HEK293 (cell line): ENCODE results near the gene ANKUB1.

Source experiments
- CTCF ChIA-PET: fragments of 350-600 bp; formaldehyde crosslinking; extraction: SDS; loops from one replicate; lab custom pipeline; 2021; ENCODE audit warnings: antibody characterized with exemption; lab: Yijun Ruan, JAX
- POLR2A ChIA-PET: fragments of 300-600 bp; formaldehyde crosslinking; extraction: SDS; loops from one replicate; lab custom pipeline; 2020; ENCODE audit warnings: antibody characterized with exemption, inconsistent platforms; lab: Yijun Ruan, JAX
- H3K27ac ChIP-seq: fragments of 200-500 bp; sonication (Bioruptor generic); 2 replicates; pipeline ENCODE4 v1.5.1; 2014; ENCODE audit warnings: low read depth, low read length, control low read depth, inconsistent platforms; ENCODE audit errors: extremely low read depth
- H3K36me3 ChIP-seq, 2 experiments: fragments of 200-500 bp in 1 of 2; sonication (Bioruptor generic) in 1 of 2; 1 replicate in 1 of 2; 2 replicates in 1 of 2; pipeline ENCODE4 v1.5.1; 2014 to 2017; ENCODE audit warnings: inconsistent platforms in 2 of 2, low read length in 2 of 2; ENCODE audit not compliant: control insufficient read depth in 2 of 2, insufficient read depth in 1 of 2
- H3K4me1 ChIP-seq: fragments of 200-500 bp; sonication (Bioruptor generic); 2 replicates; pipeline ENCODE4 v1.5.1; 2014; ENCODE audit warnings: mild to moderate bottlenecking, low read length, inconsistent platforms; ENCODE audit not compliant: control insufficient read depth, insufficient read depth
- H3K4me3 ChIP-seq: 2 replicates; pipeline ENCODE4 v1.5.1; 2011; ENCODE audit warnings: low read depth, mild to moderate bottlenecking, control low read depth, low read length, moderate library complexity
- H3K9me3 ChIP-seq: fragments of 200-500 bp; sonication (Bioruptor generic); 2 replicates; pipeline ENCODE4 v1.5.1; 2014; ENCODE audit warnings: low read depth, low read length, inconsistent platforms; ENCODE audit not compliant: control insufficient read depth, insufficient read depth
- BCL6B ChIP-seq: fragments of 450-650 bp; formaldehyde crosslinking; IDR thresholded peaks from 2 replicates; pipeline ENCODE4 v1.5.1; 2017; ENCODE audit warnings: missing biosample characterization, missing genetic modification characterization
- GLI4 ChIP-seq: fragments of 450-650 bp; formaldehyde crosslinking; IDR thresholded peaks from 2 replicates; pipeline ENCODE4 v1.5.1; 2016; ENCODE audit warnings: missing biosample characterization, missing genetic modification characterization
- SP7 ChIP-seq: fragments of 450-650 bp; formaldehyde crosslinking; IDR thresholded peaks from 2 replicates; pipeline ENCODE4 v1.5.1; 2016; ENCODE audit warnings: missing biosample characterization, missing genetic modification characterization
- TRIM28 ChIP-seq: IDR thresholded peaks from 2 replicates; pipeline ENCODE4 v1.6.1; 2011; ENCODE audit warnings: low read length, control low read depth, borderline replicate concordance
- ZNF132 ChIP-seq: fragments of 450-650 bp; formaldehyde crosslinking; IDR thresholded peaks from 2 replicates; pipeline ENCODE4 v1.5.1; 2017; ENCODE audit warnings: missing biosample characterization, missing genetic modification characterization, borderline replicate concordance
- ZNF184 ChIP-seq: fragments of 450-650 bp; IDR thresholded peaks from 2 replicates; pipeline ENCODE4 v1.5.1; 2018; ENCODE audit warnings: missing biosample characterization, mild to moderate bottlenecking, missing genetic modification characterization
- ZNF2 ChIP-seq: fragments of 450-650 bp; formaldehyde crosslinking; IDR thresholded peaks from 2 replicates; pipeline ENCODE4 v1.5.1; 2016; ENCODE audit warnings: missing biosample characterization, missing genetic modification characterization
- ZNF292 ChIP-seq: fragments of 450-650 bp; formaldehyde crosslinking; IDR thresholded peaks from 2 replicates; pipeline ENCODE4 v1.5.1; 2016; ENCODE audit warnings: low read depth, missing biosample characterization, missing genetic modification characterization, borderline replicate concordance
- ZNF398 ChIP-seq: fragments of 450-650 bp; formaldehyde crosslinking; IDR thresholded peaks from 2 replicates; pipeline ENCODE4 v1.5.1; 2017; ENCODE audit warnings: missing biosample characterization, missing genetic modification characterization
- ZNF510 ChIP-seq: fragments of 450-650 bp; formaldehyde crosslinking; IDR thresholded peaks from 2 replicates; pipeline ENCODE4 v1.5.1; 2018; ENCODE audit warnings: mild to moderate bottlenecking, missing genetic modification characterization, missing biosample characterization; ENCODE audit not compliant: insufficient replicate concordance
- ZNF514 ChIP-seq: fragments of 450-650 bp; formaldehyde crosslinking; IDR thresholded peaks from 2 replicates; pipeline ENCODE4 v1.5.1; 2016; ENCODE audit warnings: missing biosample characterization, missing genetic modification characterization
- ZNF521 ChIP-seq: fragments of 450-650 bp; formaldehyde crosslinking; IDR thresholded peaks from 2 replicates; pipeline ENCODE4 v1.5.1; 2017; ENCODE audit warnings: missing biosample characterization, mild to moderate bottlenecking, missing genetic modification characterization
- ZNF561 ChIP-seq: fragments of 450-650 bp; IDR thresholded peaks from 2 replicates; pipeline ENCODE4 v1.5.1; 2018; ENCODE audit warnings: missing biosample characterization, missing genetic modification characterization, borderline replicate concordance
- ZNF571 ChIP-seq: fragments of 450-650 bp; formaldehyde crosslinking; IDR thresholded peaks from 2 replicates; pipeline ENCODE4 v1.5.0; 2017; ENCODE audit warnings: missing biosample characterization, missing genetic modification characterization
- ZNF623 ChIP-seq: fragments of 450-650 bp; formaldehyde crosslinking; IDR thresholded peaks from 2 replicates; pipeline ENCODE4 v1.5.1; 2016; ENCODE audit warnings: missing biosample characterization, missing genetic modification characterization
- ZNF629 ChIP-seq: fragments of 450-650 bp; formaldehyde crosslinking; IDR thresholded peaks from 2 replicates; pipeline ENCODE4 v1.5.1; 2017; ENCODE audit warnings: missing biosample characterization, missing genetic modification characterization
- ZNF704 ChIP-seq: fragments of 450-650 bp; formaldehyde crosslinking; IDR thresholded peaks from 2 replicates; pipeline ENCODE4 v1.5.1; 2016; ENCODE audit warnings: missing biosample characterization, missing genetic modification characterization
- ZNF747 ChIP-seq: fragments of 450-650 bp; formaldehyde crosslinking; IDR thresholded peaks from 2 replicates; pipeline ENCODE4 v1.5.1; 2016; ENCODE audit warnings: missing biosample characterization, missing genetic modification characterization
- ZNF791 ChIP-seq: fragments of 450-650 bp; formaldehyde crosslinking; IDR thresholded peaks from 2 replicates; pipeline ENCODE4 v1.5.1; 2016; ENCODE audit warnings: missing biosample characterization, missing genetic modification characterization
- ZNF837 ChIP-seq: fragments of 450-650 bp; formaldehyde crosslinking; IDR thresholded peaks from 2 replicates; pipeline ENCODE4 v1.5.1; 2016; ENCODE audit warnings: missing biosample characterization, missing genetic modification characterization
- ZNF843 ChIP-seq: fragments of 450-650 bp; formaldehyde crosslinking; IDR thresholded peaks from 2 replicates; pipeline ENCODE4 v1.5.1; 2016; ENCODE audit warnings: missing biosample characterization, missing genetic modification characterization

Gene ANKUB1

GRCh38 chr3:149781211-149781610 is 11.1 kb downstream of the ANKUB1 start:
- no peak for TF ChIP-seq ZNF510 (tag by site-specific recombination)
- TF ChIP-seq ZNF521 (tag by site-specific recombination): no peak
- no peak for TF ChIP-seq ZNF184
- no peak for TF ChIP-seq BCL6B
- no peak for TF ChIP-seq ZNF571 (tag by site-specific recombination)
- TF ChIP-seq, all 188 proteins: peak for 0
- CTCF ChIA-PET: interaction anchor here (1.7 kb wide), 1 partner anchor 10 kb away, joined by 23 read pairs; no protein-coding TSS in a partner anchor

GRCh38 chr3:149777414-149778214 is 14.7 kb downstream of the ANKUB1 start:
- ChIA-PET CTCF (interaction anchor here (0.7 to 1.5 kb wide), 2 partner anchors 12 to 36 kb away, joined by 3 to 5 read pairs; no protein-coding TSS in a partner anchor), POLR2A (interaction anchor here (2.0 kb wide), 1 partner anchor 31 kb away, joined by 4 read pairs; no protein-coding TSS in a partner anchor)
- Histone ChIP-seq H3K36me3 (no peaks in the 10 kb centered on the region), H3K4me3 (no peak overlapping the region), H3K4me1 (no peaks in the 10 kb centered on the region), H3K27ac (no peak overlapping the region), H3K9me3 (no peaks in the 10 kb centered on the region)
- TF ChIP-seq ZNF2 (tag by site-specific recombination): no peak

More at GRCh38 chr3:149781211-149781610, 11.1 kb downstream of the ANKUB1 start:
- Histone ChIP-seq H3K27ac (no peak overlapping the region), H3K4me3 (no peak overlapping the region), H3K4me1 (no peaks in the 10 kb centered on the region), H3K9me3 (no peaks in the 10 kb centered on the region), H3K36me3 (no peaks in the 10 kb centered on the region)
- POLR2A ChIA-PET: no interaction called here

GRCh38 chr3:149776170-149776569 is 16.2 kb downstream of the ANKUB1 start:
- POLR2A ChIA-PET: no interaction called here
- H3K27ac ChIP-seq: no peak overlapping the region
- H3K4me3 ChIP-seq: no peak overlapping the region
- H3K9me3 ChIP-seq: no peaks in the 10 kb centered on the region
- H3K36me3 ChIP-seq: no peaks in the 10 kb centered on the region
- no peaks in the 10 kb centered on the region for H3K4me1 ChIP-seq
- CTCF ChIA-PET: interaction anchor here (1.0 to 1.9 kb wide), 3 partner anchors 10 to 263 kb away, joined by 3 to 9 read pairs (median 5); no protein-coding TSS in a partner anchor
- no peak for TF ChIP-seq ZNF398 (tag by site-specific recombination)
- TF ChIP-seq SP7 (tag by site-specific recombination): no peak

- Histone ChIP-seq H3K36me3 (no peaks in the 10 kb centered on the region), H3K9me3 (no peaks in the 10 kb centered on the region), H3K4me3 (no peak overlapping the region), H3K27ac (no peak overlapping the region), H3K4me1 (no peaks in the 10 kb centered on the region)
- ChIA-PET CTCF (interaction anchor here (0.6 to 5.0 kb wide), 7 partner anchors 9 to 144 kb away, joined by 3 to 55 read pairs (median 8); no protein-coding TSS in a partner anchor), POLR2A (no interaction called here)
- TF ChIP-seq ZNF132 (tag by site-specific recombination) (no peak), ZNF514 (tag by site-specific recombination) (no peak), ZNF398 (tag by site-specific recombination) (no peak), ZNF747 (no peak), ZNF791 (tag by site-specific recombination) (no peak), ZNF561 (tag by site-specific recombination) (no peak), ZNF623 (no peak), ZNF292 (no peak), ZNF837 (tag by site-specific recombination) (no peak), TRIM28 (no peak), ZNF704 (tag by site-specific recombination) (no peak), ZNF571 (tag by site-specific recombination) (no peak), ZNF629 (tag by site-specific recombination) (no peak), ZNF2 (tag by site-specific recombination) (no peak), GLI4 (tag by site-specific recombination) (no peak), ZNF843 (no peak)
These were observed 19.5 kb downstream of the ANKUB1 start for GRCh38 chr3:149772861-149773260.
